Measurements from ENCODE around the gene SLC22A17. TPM values are rescaled to one million over a fixed set of nuclear protein-coding genes. Genes with fewer than 3 reads are reported as not detected.

SLC22A17 gene
- total RNA-seq, 1 experiment from 2014 or later = 5.9 TPM

- ChIA-PET RAD21 (ENCODE audit: low non-redundant PET in 1 of 2, low total read pairs in 2 of 2, uncharacterized antibody in 2 of 2, unreplicated experiment in 2 of 2) (no interaction called here), POLR2A (no interaction called here), CTCF (interaction anchor here (1.1 kb wide), 1 partner anchor 10 kb away, joined by 3 read pairs; no protein-coding TSS in a partner anchor)
- Histone ChIP-seq H4K20me1 (ENCODE audit: insufficient read depth) (no peaks in the 10 kb centered on the region), H3K27ac (ENCODE audit: low read depth, low read length) (no peak overlapping the region), H3K4me2 (ENCODE audit: low read length) (no peak overlapping the region), H3K9me2 (ENCODE audit: insufficient read depth) (no peaks in the 10 kb centered on the region), H3K4me1 (ENCODE audit: control insufficient read depth in 1 of 2, insufficient read depth in 2 of 2, low read length in 2 of 2) (no peaks in the 10 kb centered on the region; a peak in 1 of 4 replicates), H3K4me3 (replicated peaks in 1 of 2; ENCODE audit: low read depth in 1 of 2, low read length in 2 of 2) (no peak overlapping the region), H3K9me3 (ENCODE audit: control insufficient read depth in 1 of 2, insufficient read depth in 1 of 2, low read depth in 1 of 2, low read length in 2 of 2) (no peaks in the 10 kb centered on the region), H3K36me3 (ENCODE audit: control insufficient read depth in 1 of 2, insufficient read depth in 2 of 2, low read length in 2 of 2) (no peaks in the 10 kb centered on the region), H3K79me2 (ENCODE audit: insufficient read depth, low read length) (no peaks in the 10 kb centered on the region), H3K27me3 (ENCODE audit: insufficient read depth, low read length) (no peaks in the 10 kb centered on the region), H3K9ac (ENCODE audit: low read length) (no peak overlapping the region), H2AFZ (ENCODE audit: low read depth, low read length, poor library complexity, severe bottlenecking) (no peak overlapping the region)
- BruUV-seq (replicated peaks) = no TSS peak
- intact Hi-C loops (cut with micrococcal nuclease) = no loop called here
- no peak for DNase-seq (ENCODE audit: low read depth, low spot score)
- no peak for ATAC-seq
- TF ChIP-seq FOSL1 (IDR thresholded peaks at IDR 0.05; ENCODE audit: low read depth) (no peak), RAD21 (IDR thresholded peaks at IDR 0.05; ENCODE audit: low read depth) (no peak)
These were observed 17.5 kb upstream of the SLC22A17 start for GRCh38 chr14:23370221-23370620.

GRCh38 chr14:23366426-23366921 is 13.8 kb upstream of the SLC22A17 start:
- Histone ChIP-seq H3K9ac (ENCODE audit: low read length) (no peak overlapping the region), H3K4me2 (ENCODE audit: low read length) (no peak overlapping the region), H3K4me1 (ENCODE audit: control insufficient read depth in 1 of 2, insufficient read depth in 2 of 2, low read length in 2 of 2) (no peaks in the 10 kb centered on the region; a peak in 1 of 4 replicates), H3K27ac (ENCODE audit: low read depth, low read length) (no peak overlapping the region), H2AFZ (ENCODE audit: low read depth, low read length, poor library complexity, severe bottlenecking) (no peak overlapping the region), H3K79me2 (ENCODE audit: insufficient read depth, low read length) (no peaks in the 10 kb centered on the region), H3K36me3 (ENCODE audit: control insufficient read depth in 1 of 2, insufficient read depth in 2 of 2, low read length in 2 of 2) (no peaks in the 10 kb centered on the region), H4K20me1 (ENCODE audit: insufficient read depth) (no peaks in the 10 kb centered on the region), H3K4me3 (replicated peaks in 1 of 2; ENCODE audit: low read depth in 1 of 2, low read length in 2 of 2) (no peak overlapping the region), H3K27me3 (ENCODE audit: insufficient read depth, low read length) (0 out of 2 replicates have a peak, but pooled peaks cover 3% of the 10 kb centered on the region), H3K9me2 (ENCODE audit: insufficient read depth) (no peaks in the 10 kb centered on the region), H3K9me3 (ENCODE audit: control insufficient read depth in 1 of 2, insufficient read depth in 1 of 2, low read depth in 1 of 2, low read length in 2 of 2) (no peaks in the 10 kb centered on the region)
- no peak for ATAC-seq
- POLR2A ChIA-PET = no interaction called here
- intact Hi-C loops (cut with micrococcal nuclease) = no loop called here
- CTCF ChIA-PET = interaction anchor here (1.7 kb wide), 1 partner anchor 14 kb away, joined by 6 read pairs; no protein-coding TSS in a partner anchor
- RAD21 ChIA-PET (ENCODE audit: low non-redundant PET in 1 of 2, low total read pairs in 2 of 2, uncharacterized antibody in 2 of 2, unreplicated experiment in 2 of 2) = no interaction called here
- DNase-seq (ENCODE audit: low read depth, low spot score) = no peak
- no peak for TF ChIP-seq CBX3 (IDR thresholded peaks at IDR 0.05; ENCODE audit: low read depth)
- TF ChIP-seq EZH2phosphoT487 (IDR thresholded peaks at IDR 0.05; ENCODE audit: borderline replicate concordance) = no peak
- no peak for TF ChIP-seq CTCF (IDR thresholded peaks at IDR 0.05 in 2 of 3, conservative IDR thresholded peaks at IDR 0.05 in 1 of 3; ENCODE audit: borderline replicate concordance in 1 of 3, insufficient read depth in 1 of 3, low read depth in 2 of 3, low read length in 2 of 3)
- no peak for TF ChIP-seq JUND (IDR thresholded peaks at IDR 0.05)
- TF ChIP-seq SIN3A (IDR thresholded peaks at IDR 0.05; ENCODE audit: low read depth) = no peak
- TF ChIP-seq SRF (IDR thresholded peaks at IDR 0.05; ENCODE audit: low read depth) = no peak
- TF ChIP-seq MAX (IDR thresholded peaks at IDR 0.05) = no peak
- no peak for TF ChIP-seq RAD21 (IDR thresholded peaks at IDR 0.05; ENCODE audit: low read depth)
- TF ChIP-seq TCF7L2 (IDR thresholded peaks at IDR 0.05; ENCODE audit: borderline replicate concordance, extremely low read depth, insufficient read depth, insufficient read length) = no peak
- no peak for TF ChIP-seq POLR2A (IDR thresholded peaks at IDR 0.05; ENCODE audit: borderline replicate concordance, extremely low read depth, insufficient read depth, insufficient read length)
- TF ChIP-seq ZNF274 (IDR thresholded peaks at IDR 0.05; ENCODE audit: low read depth, low read length) = no peak
- BruUV-seq (replicated peaks) = no TSS peak
